B cell (primary cell): ENCODE data around the gene FKBP2.

Source experiments
- EZH2 ChIP-seq: IDR thresholded peaks from 2 replicates; pipeline ENCODE4 v1.6.1; 2012; ENCODE audit warnings: borderline replicate concordance, low read depth, mild to moderate bottlenecking, moderate library complexity, low read length; ENCODE audit not compliant: insufficient read depth, poor library complexity, severe bottlenecking
- TF ChIP-seq, protein P1 (sequence below): fragments of 200-600 bp; IDR thresholded peaks from one replicate; pipeline ENCODE4 v1.8.0; 2022; ENCODE audit warnings: antibody characterized with exemption, mild to moderate bottlenecking

DNA sequence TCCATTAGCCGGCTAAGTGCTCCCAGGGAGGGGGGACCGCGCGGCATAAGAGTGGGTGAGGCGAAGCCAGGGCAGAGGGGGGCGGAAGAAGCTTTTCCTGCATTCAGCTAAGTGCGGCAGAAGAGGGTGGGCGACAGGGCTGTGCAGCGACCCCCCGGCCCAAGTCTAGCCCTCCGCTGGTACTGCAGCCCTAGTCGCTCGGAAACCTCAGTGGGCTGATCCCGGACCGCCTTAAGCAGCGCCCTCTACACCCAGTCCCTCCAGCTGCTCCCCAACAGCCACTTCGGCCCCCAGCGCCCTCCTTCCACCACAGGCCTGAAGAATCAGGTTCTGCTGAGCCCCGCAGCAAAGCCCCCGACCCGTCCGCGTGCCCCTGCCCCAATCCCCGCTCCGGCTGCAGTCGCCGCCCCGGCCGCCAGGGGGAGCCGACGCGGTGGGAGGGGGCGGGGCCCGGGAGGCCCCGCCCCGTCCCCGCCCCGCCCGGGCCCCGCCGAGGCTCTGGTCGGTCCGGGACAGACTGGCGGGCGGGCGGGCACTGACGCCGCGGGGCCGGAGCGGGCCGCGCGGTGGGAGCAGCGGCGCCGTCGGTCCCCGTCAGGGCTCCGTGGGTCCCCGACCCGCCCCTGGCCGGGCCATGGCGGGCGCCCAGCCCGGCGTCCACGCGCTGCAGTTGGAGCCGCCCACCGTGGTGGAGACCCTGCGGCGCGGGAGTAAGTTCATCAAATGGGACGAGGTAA, 10.3 kb downstream of the FKBP2 start, which contains the start of gene PLCB3:
- TF ChIP-seq, protein P1, sequence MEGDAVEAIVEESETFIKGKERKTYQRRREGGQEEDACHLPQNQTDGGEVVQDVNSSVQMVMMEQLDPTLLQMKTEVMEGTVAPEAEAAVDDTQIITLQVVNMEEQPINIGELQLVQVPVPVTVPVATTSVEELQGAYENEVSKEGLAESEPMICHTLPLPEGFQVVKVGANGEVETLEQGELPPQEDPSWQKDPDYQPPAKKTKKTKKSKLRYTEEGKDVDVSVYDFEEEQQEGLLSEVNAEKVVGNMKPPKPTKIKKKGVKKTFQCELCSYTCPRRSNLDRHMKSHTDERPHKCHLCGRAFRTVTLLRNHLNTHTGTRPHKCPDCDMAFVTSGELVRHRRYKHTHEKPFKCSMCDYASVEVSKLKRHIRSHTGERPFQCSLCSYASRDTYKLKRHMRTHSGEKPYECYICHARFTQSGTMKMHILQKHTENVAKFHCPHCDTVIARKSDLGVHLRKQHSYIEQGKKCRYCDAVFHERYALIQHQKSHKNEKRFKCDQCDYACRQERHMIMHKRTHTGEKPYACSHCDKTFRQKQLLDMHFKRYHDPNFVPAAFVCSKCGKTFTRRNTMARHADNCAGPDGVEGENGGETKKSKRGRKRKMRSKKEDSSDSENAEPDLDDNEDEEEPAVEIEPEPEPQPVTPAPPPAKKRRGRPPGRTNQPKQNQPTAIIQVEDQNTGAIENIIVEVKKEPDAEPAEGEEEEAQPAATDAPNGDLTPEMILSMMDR = peak; percentile 78
- no peak for TF ChIP-seq EZH2
